AG09309 (cell line): ENCODE measurements around the gene KCNJ5.
A peak's percentile ranks its signal among the peaks of the same experiment; 100 is the strongest.

Experiments used
- DNase-seq: peaks from one replicate; pipeline ENCODE4 v3.0.0-alpha.2; 2010; ENCODE audit warnings: low read depth
- H3K4me3 ChIP-seq: 2 replicates; pipeline ENCODE4 v1.5.1; 2011; ENCODE audit warnings: mild to moderate bottlenecking, low read depth, low read length, moderate library complexity; ENCODE audit not compliant: control insufficient read depth
- CTCF ChIP-seq: IDR thresholded peaks from 2 replicates; pipeline ENCODE4 v1.5.1; 2011; ENCODE audit warnings: mild to moderate bottlenecking, low read depth, low read length, inconsistent platforms; ENCODE audit not compliant: insufficient read depth, control insufficient read depth; ENCODE audit errors: missing control alignments

The KCNJ5 gene

DNA sequence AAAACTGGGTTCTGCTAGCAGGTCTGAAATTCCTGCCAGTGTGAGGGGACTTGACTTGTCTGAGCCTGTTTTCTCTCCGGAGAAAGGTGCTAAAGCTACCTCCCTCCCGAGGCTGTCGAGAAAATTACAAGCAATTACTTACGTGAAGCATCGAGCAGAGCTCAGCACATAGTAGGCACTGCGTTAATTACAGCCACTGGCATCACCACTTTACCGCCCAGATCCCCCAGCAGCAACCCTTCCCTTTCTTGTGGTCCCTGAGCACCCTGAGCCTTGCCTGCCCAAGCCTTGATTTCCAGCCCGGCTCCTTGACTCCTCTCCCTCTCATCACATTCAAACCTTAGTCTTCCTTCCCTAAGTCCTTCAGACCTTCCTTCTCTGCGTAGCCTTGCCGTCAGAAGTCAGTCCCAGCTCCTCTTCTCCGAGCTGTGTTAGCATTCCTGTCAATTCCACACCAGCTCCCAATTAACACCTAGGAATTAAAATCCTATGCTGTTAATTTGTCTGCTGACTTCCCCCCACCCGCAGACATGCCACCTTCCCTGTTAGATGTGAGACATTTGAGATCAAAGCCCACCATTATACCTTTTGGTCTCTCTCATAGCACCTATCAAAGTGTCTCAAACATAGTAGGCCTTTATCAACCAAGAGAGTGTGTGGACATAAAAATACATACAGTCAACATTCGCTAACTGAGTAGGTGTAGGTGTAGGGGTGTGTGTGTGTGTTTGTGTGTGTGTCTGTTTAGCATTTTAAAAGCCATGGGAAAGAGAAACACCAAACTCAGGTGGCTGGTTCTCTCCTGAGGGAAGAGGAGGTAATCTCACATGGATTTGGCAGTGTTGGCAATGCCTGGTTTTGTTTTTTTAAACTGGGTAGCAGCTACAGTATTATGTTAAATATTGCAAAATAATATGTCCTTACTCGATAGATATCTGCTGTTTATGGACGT, 2.8 kb upstream of the KCNJ5 start:
- no peak overlapping the region for H3K4me3 ChIP-seq
- DNase-seq: no peak
- no peak for TF ChIP-seq CTCF

DNA sequence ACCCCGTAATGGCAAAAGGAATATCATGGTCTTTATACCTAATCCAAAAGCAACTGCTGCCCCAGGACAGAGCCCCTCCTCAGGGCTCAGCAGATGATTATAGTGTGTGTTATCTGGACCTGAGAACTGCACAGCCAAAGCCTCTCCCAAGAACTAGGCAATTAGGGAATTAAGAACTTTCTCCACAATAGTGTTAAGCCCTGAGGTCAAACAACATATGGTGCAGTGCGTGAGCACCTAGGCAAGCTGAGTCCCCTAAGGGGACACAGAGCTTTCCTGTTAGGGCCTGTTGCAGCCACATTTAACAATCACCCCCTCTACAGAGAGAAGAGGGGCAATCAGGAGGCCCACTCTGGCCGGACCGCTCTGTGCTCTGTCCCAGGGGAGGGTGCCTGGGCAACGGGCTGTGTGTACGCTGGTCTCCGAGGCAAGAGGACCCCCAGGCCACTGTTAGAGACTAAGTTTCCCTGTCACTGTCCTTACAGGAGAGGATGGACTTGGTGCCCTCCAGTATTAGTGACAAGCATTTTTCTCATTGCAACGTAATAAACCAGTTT, 1.4 kb upstream of the KCNJ5 start:
- H3K4me3 ChIP-seq: no peak overlapping the region
- TF ChIP-seq CTCF: no peak
- no peak for DNase-seq

- DNase-seq: no peak
- peak overlapping the region; percentile 55 for H3K4me3 ChIP-seq
- no peak for TF ChIP-seq CTCF
Measured at GRCh38 chr11:128890216-128890542, 977 bp upstream of the KCNJ5 start.

- no peak overlapping the region for H3K4me3 ChIP-seq
- TF ChIP-seq CTCF: no peak
- no peak for DNase-seq
Measured at GRCh38 chr11:128891913-128892398, 800 bp downstream of the KCNJ5 start.

- no peak for DNase-seq
- H3K4me3 ChIP-seq: no peak overlapping the region
- TF ChIP-seq CTCF: no peak
Measured at GRCh38 chr11:128892866-128893565, 1.9 kb downstream of the KCNJ5 start.

DNA sequence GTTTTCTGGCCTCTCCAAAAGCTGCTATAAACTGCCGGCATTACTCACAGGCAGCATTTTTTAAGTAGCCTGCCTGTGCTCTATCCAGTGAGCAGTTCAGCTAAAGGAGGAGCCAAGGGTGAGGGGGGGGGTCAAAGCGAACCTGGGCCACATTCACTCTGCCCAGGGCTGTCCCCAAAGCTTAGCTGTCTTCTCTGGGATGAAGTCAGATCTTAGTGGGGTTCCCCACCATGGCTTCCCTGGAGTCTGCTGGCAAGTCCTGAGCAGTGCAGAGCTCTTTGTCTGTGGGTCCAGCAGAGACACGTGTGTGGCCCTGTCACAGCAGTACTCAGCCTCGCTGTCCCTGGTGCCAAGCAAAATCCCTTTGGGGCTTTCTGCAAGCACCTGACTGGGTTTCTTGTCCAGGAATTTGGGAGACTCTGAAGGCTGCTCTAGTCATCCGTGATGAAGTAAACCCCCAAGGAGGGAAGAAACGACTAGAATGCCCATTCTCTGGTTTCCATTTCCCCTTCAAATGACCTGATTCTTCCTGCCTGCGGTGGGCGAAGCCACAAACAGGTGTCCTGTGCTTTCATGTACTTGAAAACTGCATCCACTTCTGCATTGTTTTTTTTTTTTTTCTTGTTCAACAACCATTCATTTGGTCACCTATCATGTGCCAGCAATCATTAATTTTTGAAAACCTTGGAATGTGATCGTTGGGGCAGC, 2.6 kb downstream of the KCNJ5 start:
- DNase-seq: no peak
- TF ChIP-seq CTCF: no peak
- H3K4me3 ChIP-seq: no peak overlapping the region
